Measurements from ENCODE around the gene PPARA. TPM values are rescaled to one million over a fixed set of nuclear protein-coding genes. Genes with fewer than 3 reads are reported as not detected.
"Not testable (repeated sequence)": the region's sequence is repeated elsewhere in the genome, so short reads cannot be mapped to it uniquely, and the experiment has no call there.

PPARA gene
- total and polyA plus RNA-seq, 2 donors (not counting 1 experiment from before 2014, with no cell fraction given): 10.2 to 17.5 TPM

DNA sequence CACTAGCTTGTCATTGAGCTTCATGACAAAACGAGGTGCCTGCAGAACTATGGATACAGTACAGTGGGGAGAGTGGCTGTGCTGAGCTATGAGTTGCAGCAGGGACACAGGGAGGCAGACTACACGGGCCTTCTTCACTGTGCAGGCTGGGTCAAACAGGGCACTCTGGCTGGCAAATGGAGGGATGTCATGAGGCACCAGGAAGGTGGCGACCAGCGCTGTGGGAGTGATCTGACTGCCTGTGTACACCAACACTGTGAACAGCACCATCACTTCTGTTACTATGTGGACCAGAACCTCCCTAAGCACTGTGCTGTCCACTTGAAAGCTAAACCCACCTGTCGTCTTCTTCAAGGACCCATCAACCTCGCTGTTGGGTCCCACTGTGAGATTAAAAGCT is 109.7 kb downstream of the PPARA start:
- Histone ChIP-seq H3K4me3 (replicated peaks in 1 of 4; ENCODE audit: control extremely low read depth in 1 of 4, insufficient read depth in 1 of 4, low read depth in 3 of 4, low read length in 4 of 4) (no peak overlapping the region), H3K27ac (ENCODE audit: insufficient read depth, low read length) (no peak overlapping the region), H3K9ac (ENCODE audit: insufficient read depth, low read length) (no peak overlapping the region), H4K20me1 (ENCODE audit: control insufficient read depth, extremely low read depth, insufficient read depth, low read length) (no peaks in the 10 kb centered on the region), H3K4me1 (ENCODE audit: control insufficient read depth, extremely low read depth, insufficient read depth, low read length) (no peaks in the 10 kb centered on the region), H3K4me2 (ENCODE audit: extremely low read depth, insufficient read depth, low read length) (no peak overlapping the region), H3K79me2 (ENCODE audit: control insufficient read depth, insufficient read depth, low read length) (no peaks in the 10 kb centered on the region), H3K36me3 (ENCODE audit: control insufficient read depth, insufficient read depth, low read length) (no peaks in the 10 kb centered on the region), H3K9me3 (ENCODE audit: control insufficient read depth, insufficient read depth, low read depth, low read length) (no peaks in the 10 kb centered on the region), H2AFZ (ENCODE audit: low read length) (no peak overlapping the region), H3K27me3 (ENCODE audit: control insufficient read depth, insufficient read depth, low read length) (peaks cover 13% of the 10 kb centered on the region)
- no peak for TF ChIP-seq CTCF (conservative IDR thresholded peaks at IDR 0.05 in 1 of 2, IDR thresholded peaks at IDR 0.05 in 1 of 2; ENCODE audit: low read depth in 1 of 2, low read length in 2 of 2)
- TF ChIP-seq EZH2 (IDR thresholded peaks at IDR 0.05; ENCODE audit: low read length, missing control alignments): no peak
- DNase-seq (ENCODE audit: low read depth in 2 of 2): no peak

DNA sequence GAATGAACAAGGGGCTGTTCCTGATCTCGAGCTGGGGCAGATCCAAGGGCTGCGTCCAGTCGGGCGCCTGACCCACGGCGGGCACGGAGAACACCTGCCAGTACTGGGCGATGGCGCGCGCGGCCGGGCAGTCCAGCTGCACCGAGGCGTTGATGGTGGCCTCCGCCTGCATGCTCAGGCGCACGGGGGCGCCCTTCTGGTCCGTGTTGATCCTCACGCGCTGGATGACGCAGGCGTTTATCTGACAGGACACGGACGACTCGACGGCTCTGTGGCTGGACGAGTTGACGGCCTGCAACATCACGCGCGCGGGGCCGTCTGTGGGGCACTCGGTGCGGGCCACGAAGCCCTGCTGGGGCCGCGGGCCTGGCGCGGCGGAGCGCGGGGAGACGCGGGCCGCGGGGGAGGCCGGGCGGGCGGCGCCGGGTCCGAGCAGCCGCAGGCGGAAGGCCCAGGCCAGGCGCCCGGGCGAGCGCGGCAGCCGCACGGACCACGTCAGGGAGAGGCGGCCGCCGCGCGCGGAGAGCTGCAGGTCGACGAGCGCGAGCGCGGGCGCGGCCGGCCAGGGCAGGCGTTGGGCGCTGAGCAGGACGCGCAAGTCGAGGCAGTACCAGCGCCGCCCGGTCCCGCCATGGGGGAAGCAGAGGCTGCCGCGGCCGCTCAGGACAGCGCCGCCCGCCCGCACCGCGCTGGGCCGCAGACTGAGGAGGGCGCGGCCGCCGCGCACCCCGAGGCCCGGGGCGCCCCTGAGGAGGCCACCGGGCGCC is 112.3 kb downstream of the PPARA start:
- DNase-seq (ENCODE audit: low read depth in 2 of 2): peak; percentile 56 to 60
- Histone ChIP-seq H3K4me3 (replicated peaks in 1 of 4; ENCODE audit: control extremely low read depth in 1 of 4, insufficient read depth in 1 of 4, low read depth in 3 of 4, low read length in 4 of 4) (no peak overlapping the region), H3K79me2 (ENCODE audit: control insufficient read depth, insufficient read depth, low read length) (no peaks in the 10 kb centered on the region), H3K4me2 (ENCODE audit: extremely low read depth, insufficient read depth, low read length) (no peak overlapping the region), H3K4me1 (ENCODE audit: control insufficient read depth, extremely low read depth, insufficient read depth, low read length) (no peaks in the 10 kb centered on the region), H3K9ac (ENCODE audit: insufficient read depth, low read length) (no peak overlapping the region), H2AFZ (ENCODE audit: low read length) (no peak overlapping the region), H4K20me1 (ENCODE audit: control insufficient read depth, extremely low read depth, insufficient read depth, low read length) (no peaks in the 10 kb centered on the region), H3K36me3 (ENCODE audit: control insufficient read depth, insufficient read depth, low read length) (no peaks in the 10 kb centered on the region), H3K27me3 (ENCODE audit: control insufficient read depth, insufficient read depth, low read length) (peaks cover 13% of the 10 kb centered on the region), H3K9me3 (ENCODE audit: control insufficient read depth, insufficient read depth, low read depth, low read length) (no peaks in the 10 kb centered on the region), H3K27ac (ENCODE audit: insufficient read depth, low read length) (no peak overlapping the region)
- TF ChIP-seq CTCF (conservative IDR thresholded peaks at IDR 0.05 in 1 of 2, IDR thresholded peaks at IDR 0.05 in 1 of 2; ENCODE audit: low read depth in 1 of 2, low read length in 2 of 2): peak in 1 of 2 donors; percentile 31
- TF ChIP-seq EZH2 (IDR thresholded peaks at IDR 0.05; ENCODE audit: low read length, missing control alignments): no peak

DNA sequence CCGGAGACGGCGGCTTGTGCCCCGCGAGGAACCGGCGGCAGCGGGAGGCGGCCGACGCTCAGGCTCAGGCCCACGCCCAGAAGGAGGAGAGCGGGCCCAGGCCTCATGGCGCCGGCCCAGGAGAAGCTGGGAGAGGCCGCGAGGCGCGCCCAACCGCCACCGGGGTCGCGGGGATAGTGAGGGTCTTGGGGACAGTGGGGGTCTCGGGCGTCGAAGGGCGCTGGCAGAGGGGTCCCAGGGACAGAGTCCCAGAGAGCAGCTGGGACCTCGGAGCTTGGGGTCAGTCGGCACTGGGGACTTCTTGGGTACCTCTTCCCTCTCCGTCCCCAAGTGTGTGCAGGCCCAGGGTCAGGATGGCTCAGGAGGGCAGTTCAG is 112.9 kb downstream of the PPARA start, which contains the start of gene PKDREJ:
Gene PKDREJ (minus strand): TSS at position 128 of the 375 bp plus-strand sequence. CDS start 21 bp downstream, at position 107.
- Histone ChIP-seq H3K4me2 (ENCODE audit: extremely low read depth, insufficient read depth, low read length) (no peak within 1 kb of the TSS), H3K9ac (ENCODE audit: insufficient read depth, low read length) (no peak within 1 kb of the TSS), H3K27me3 (ENCODE audit: control insufficient read depth, insufficient read depth, low read length) (peaks cover 11% of the 10 kb centered on the region), H3K79me2 (ENCODE audit: control insufficient read depth, insufficient read depth, low read length) (peaks cover under 1% of the 10 kb centered on the region), H3K4me3 (replicated peaks in 1 of 4; ENCODE audit: control extremely low read depth in 1 of 4, insufficient read depth in 1 of 4, low read depth in 3 of 4, low read length in 4 of 4) (no peak within 1 kb of the TSS), H3K27ac (ENCODE audit: insufficient read depth, low read length) (no peak within 1 kb of the TSS), H2AFZ (ENCODE audit: low read length) (no peak within 1 kb of the TSS), H4K20me1 (ENCODE audit: control insufficient read depth, extremely low read depth, insufficient read depth, low read length) (no peaks in the 10 kb centered on the region), H3K4me1 (ENCODE audit: control insufficient read depth, extremely low read depth, insufficient read depth, low read length) (no peaks in the 10 kb centered on the region), H3K9me3 (ENCODE audit: control insufficient read depth, insufficient read depth, low read depth, low read length) (no peaks in the 10 kb centered on the region), H3K36me3 (ENCODE audit: control insufficient read depth, insufficient read depth, low read length) (no peaks in the 10 kb centered on the region)
- TF ChIP-seq EZH2 (IDR thresholded peaks at IDR 0.05; ENCODE audit: low read length, missing control alignments) (no peak), CTCF (conservative IDR thresholded peaks at IDR 0.05 in 1 of 2, IDR thresholded peaks at IDR 0.05 in 1 of 2; ENCODE audit: low read depth in 1 of 2, low read length in 2 of 2) (no peak)
- no peak for DNase-seq (ENCODE audit: low read depth in 2 of 2)

- not testable (repeated sequence) for H3K4me1 ChIP-seq (ENCODE audit: control insufficient read depth, extremely low read depth, insufficient read depth, low read length)
These were observed 114.2 kb downstream of the PPARA start for GRCh38 chr22:46264520-46264919.

More at GRCh38 chr22:46264520-46264919, 114.2 kb downstream of the PPARA start:
- not testable (repeated sequence) for H3K79me2 ChIP-seq (ENCODE audit: control insufficient read depth, insufficient read depth, low read length); H3K36me3 ChIP-seq (ENCODE audit: control insufficient read depth, insufficient read depth, low read length); H4K20me1 ChIP-seq (ENCODE audit: control insufficient read depth, extremely low read depth, insufficient read depth, low read length); H3K4me3 ChIP-seq (replicated peaks in 1 of 4; ENCODE audit: control extremely low read depth in 1 of 4, insufficient read depth in 1 of 4, low read depth in 3 of 4, low read length in 4 of 4); H3K27ac ChIP-seq (ENCODE audit: insufficient read depth, low read length); DNase-seq (ENCODE audit: low read depth in 2 of 2); H3K4me2 ChIP-seq (ENCODE audit: extremely low read depth, insufficient read depth, low read length); H3K9me3 ChIP-seq (ENCODE audit: control insufficient read depth, insufficient read depth, low read depth, low read length); H3K27me3 ChIP-seq (ENCODE audit: control insufficient read depth, insufficient read depth, low read length); H3K9ac ChIP-seq (ENCODE audit: insufficient read depth, low read length); H2AFZ ChIP-seq (ENCODE audit: low read length)

Measured in fibroblast of lung (primary cell).